Stimulated activated CD8-positive, alpha-beta memory T cell treated with anti-CD3 and anti-CD28 coated beads, Interleukin-2, amount 100 ng/mL, for 1 hour (primary cell): ENCODE data around the gene BMP2K.

Experiments used
- DNase-seq, 2 donors: peaks; one replicate each; pipeline ENCODE4 v3.0.0-alpha.2; 2020; ENCODE audit warnings: low read depth in 2 of 2

BMP2K gene

DNA sequence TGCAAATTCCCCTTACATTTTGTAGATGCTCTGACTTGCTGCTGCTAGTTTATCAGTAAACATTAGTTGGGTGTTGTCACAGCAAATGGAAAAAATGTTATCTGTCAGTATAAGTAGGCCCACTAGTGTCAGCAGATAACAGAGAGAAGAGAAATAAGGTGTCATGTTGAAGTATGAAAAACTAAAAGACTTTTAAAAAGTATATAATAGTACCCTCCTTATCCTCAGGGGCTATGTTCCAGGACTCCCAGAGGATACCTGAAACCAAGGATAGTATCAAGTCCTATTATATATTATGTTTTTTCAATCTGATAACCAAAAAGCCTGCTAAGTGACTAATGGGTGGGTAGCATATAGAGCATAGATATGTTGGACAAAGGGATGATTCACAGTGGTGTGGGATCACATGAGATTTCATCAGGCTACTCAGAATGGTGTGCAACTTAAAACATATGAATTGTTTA, 11.6 kb upstream of the BMP2K start:
- DNase-seq = no peak

DNA sequence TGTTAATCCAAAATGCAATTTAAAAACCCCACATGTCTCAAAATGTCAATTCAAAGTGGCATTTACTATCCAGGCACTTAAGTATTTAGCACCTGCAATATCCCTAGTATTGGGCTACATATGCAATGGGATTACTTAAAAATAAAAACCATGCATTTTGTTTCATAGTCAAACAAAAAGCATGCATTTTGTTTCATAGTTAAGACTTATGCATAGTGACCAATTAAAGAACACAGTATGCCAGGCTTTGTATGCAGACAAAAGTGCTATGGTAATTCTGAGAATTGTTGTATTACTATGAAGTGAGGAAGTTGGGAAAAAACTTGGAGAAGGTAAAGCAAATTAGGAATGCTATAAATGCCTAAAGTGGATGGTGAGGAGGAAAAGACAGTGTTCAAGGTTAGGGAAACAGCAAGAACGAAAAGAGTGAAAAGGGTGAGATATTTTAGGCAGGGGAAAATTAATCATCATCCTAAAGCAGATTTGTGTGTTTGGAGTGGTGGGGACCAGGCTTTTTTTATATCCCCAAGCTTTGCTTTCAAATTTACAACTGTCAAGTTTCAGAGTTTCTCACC, 10.6 kb upstream of the BMP2K start:
- DNase-seq = no peak

DNA sequence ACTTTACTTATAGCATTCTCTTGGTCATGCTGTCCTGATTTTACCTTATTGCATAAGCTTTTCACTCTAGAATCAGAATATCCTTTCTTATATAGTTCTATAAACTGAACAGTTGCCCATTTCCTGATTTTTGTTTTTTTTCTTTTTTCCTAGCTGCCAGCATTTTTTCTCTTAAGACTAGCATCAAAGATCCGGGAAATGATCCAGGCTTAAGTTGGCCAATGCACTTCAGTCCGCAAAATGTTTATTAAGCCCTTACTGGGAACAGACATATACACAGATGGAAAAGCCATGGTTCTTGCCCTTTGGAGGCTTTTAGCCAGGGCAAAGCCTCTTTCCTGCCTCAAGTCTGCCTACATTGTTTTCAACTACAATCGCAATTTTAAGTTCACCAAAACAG, 10.1 kb upstream of the BMP2K start:
- DNase-seq = no peak

DNA sequence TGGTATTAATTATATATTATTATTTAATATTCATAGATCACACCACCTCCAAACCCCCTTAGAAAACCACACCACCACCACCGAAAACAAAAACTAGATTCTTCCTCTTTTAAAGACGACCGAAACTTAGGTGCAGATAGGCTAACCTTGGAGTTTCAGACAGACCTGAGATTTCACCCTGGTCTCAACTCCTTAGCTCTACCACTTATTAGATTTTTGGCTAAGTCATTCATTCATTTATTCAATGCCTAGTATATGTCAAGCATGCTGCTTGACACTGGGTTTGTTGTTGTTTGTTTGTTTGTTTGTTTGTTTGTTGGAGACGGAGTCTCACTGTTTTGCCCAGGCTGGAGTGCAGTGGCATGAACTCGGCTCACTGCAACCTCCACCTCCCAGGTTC, 9.5 kb upstream of the BMP2K start:
- no peak for DNase-seq

DNA sequence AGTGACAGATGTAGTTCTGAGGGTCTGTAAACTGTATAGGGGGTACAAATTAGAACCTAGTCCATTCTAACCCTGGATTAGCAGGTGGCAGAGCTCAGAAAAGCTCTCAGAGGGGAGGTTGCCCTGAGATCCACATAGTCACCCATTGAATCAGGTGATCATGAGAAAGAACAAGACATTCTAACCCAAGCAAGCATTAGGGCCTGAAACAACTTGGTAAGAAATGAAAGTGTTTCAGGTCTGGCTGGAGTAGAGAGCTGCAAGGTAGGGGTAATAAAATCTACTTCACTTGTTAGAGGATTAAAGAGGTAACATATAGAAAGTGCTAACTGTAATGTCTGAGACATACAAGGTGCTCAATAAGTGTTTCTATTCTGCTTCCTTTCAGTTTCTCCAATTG, 8.8 kb upstream of the BMP2K start:
- no peak for DNase-seq

DNA sequence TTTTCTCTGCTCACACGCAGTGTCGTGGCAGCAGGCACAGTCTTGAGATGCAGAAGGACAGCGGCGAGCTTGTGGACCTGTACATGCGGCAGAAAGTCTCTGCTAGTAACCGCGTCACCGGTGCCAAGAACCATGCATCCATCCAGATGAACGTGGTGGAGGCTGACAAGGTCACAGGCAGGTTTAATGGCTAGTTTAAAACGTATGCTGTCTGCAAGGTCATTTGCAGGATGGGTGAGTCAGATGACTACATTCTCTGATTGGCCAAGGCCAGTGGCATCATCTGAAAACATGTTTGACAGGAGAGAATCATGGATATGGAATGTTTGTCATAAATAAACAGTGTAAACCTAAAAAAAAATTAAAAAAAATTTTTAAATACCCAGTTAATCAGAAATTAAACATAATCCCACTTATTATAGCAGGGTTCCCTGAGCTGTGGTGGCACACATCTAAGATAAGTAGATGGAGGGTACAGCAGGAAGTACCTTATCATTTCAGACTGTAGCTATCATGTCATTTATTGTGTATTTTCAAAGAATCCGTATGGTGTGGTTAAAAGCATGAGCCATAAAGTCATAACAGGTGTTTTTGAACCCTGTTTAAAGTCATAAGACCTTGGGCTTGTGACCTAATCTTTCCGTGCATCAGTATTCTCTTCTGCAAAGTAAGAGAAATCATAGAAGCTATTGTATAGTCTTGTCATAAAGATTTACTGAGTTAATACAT, 7.5 kb upstream of the BMP2K start:
- DNase-seq = no peak

DNA sequence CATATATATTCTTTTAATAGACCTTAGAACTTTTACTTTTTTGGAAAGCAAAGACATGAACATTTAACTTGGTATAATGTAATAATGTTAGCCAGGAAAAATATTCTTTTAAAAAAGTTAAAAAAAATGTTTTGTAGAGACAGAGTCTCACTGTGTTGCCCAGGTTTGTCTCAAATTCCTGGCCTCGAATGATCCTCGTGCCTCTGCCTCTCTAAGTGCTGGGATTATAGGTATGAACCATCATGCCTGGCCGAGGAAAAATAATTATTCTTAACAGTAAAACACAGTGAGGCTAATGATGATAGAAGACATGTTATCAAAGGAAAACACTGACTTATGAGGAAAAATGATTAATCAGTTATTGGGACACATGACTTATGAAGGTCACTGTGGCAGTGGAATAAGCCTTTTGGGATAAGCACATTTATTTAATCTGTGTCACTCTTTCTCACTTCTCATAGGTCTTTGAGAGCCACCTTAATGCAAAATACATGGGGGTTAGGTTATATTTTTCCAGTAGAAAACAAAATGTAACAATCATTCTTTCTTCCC, 6.0 kb upstream of the BMP2K start:
- DNase-seq = no peak

DNA sequence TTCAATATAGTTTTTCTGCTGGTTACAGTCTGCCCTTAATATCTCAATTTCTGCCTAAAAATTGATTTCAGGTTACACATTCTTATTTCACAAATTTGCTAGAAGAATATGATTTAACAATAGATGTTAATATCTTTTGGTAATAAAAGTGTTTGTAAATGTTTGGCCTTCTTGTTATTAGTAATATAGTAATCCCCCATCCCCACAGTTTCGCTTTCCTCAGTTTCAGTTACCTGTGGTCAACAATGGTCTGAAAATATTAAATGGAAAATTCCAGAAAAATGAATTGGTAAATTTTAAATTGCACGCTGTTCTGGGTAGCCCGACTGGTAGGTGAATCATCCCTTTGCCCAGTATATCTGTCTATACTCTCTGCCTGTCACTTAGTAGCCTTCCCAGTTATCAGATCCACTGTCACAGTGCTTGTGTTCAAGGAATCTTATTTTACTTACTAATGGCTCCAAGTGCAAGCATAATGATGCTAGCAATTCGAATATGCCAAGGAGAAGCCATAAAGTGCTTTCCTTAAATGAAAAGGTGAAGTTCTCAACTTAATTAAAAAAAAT, 3.5 kb upstream of the BMP2K start:
- DNase-seq = no peak

DNA sequence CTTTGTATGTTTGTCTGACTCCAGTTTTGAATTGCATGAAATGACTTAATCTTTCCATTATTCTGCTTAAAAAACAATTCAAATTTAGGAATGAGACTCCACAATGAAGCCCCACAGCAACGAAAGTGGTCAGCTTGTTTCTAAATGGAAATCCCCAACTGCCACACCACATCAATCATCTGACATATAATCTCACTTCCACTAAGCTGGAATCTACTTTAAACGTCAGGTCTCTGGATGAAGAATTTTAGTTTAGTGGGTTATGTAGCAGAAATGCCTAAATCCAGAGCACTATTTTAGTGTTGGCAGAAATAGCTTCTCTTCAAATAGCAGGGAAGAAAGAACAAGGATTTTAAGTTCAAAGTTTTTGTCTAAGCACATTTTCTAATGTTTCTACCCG, 1.7 kb upstream of the BMP2K start:
- no peak for DNase-seq

DNA sequence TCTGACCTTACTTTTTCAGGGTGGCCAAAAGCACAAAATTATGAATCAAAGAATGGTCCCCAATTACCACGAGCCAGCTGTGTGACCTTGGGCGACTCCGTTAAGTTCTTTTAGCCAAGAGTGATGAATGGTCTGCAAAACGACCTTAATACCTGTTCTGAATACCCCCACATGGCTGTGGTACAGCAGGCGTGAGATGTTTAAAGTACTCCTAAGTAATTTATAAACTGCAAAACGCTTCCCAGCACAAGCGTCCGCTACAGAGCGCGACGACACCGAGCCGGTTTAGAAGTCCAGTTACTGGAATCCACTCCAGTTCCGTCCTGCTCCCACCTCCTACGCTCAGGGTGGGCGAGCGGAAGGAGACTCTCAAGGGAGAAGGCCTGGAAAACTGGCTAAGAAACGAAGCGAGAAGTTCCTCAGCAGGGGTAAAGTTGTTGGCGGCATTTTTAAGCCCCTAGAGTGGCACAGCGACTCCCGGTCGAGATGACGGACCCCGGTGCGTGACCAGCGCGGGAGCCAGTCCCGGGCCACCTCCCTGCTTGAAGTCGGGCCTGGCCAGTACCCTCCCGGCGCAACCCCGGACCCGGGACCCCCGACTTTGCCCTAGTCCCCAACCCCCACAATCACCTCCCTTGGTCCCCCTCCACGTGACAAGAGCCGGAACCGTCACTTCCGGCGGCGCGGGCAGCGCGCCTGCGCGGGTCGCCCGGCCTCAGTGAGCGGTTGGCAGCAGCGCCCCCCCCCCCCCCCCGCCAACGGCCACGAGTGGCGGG, 659 bp upstream of the BMP2K start:
- DNase-seq = peak; percentile 75

DNA sequence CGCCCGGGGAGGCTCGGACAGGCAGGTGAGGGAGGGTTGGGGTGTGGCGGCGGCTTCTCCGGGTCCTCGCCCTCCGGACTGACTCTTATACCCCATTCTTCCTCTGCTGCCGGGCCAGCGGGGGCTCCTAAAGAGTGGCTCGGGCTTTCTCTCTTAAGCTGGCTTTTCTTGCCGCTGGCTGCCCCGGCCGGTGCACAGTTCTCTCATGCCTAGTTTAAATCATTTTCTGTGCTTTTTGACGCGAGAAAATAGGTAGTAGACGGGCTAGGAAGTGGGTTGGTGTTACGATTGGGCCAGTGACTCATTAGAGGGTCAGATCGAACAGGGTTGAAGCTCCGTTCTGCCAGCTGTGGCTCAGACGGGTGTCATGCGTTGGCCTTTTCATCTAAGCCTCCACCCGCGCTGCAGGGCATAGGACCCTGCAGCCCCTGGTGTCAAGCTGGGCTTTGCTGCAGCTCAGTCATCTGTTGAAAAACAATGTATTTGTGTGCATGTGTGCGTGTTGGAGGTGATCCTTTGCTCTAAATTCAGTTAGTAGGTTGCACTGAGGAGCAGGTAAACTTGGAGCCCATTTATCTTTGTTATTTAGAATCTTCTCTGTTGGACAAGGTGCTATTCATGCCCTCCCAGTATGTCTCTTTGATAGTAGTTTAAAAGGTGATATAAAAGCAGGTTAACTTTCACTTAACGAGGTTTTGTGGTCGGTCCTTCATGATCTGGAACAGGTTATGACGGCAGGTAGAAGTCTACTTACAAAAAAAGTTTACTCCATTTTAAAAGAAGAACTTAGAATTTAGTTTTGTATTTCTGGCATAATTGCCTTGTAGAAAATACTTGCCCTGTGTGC, 802 bp downstream of the BMP2K start:
- DNase-seq = peak; percentile 14 to 25

DNA sequence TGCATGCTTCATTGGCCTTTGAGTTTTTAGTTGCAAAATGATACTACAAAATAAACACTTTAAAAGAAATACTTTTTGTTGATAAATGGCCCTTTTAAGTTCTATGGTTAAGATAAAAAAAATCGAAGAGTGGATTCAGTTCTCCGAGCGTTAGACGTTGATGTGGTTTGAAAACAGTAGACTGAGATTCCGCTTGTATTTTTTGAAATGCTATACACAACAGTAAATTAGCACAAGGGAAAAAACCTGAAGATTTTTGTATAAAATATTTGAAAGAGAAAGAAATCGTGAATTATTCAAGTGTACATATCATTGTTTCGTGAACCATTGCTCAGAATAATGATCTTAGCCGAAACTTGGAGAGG, 1.4 kb downstream of the BMP2K start:
- DNase-seq = no peak

DNA sequence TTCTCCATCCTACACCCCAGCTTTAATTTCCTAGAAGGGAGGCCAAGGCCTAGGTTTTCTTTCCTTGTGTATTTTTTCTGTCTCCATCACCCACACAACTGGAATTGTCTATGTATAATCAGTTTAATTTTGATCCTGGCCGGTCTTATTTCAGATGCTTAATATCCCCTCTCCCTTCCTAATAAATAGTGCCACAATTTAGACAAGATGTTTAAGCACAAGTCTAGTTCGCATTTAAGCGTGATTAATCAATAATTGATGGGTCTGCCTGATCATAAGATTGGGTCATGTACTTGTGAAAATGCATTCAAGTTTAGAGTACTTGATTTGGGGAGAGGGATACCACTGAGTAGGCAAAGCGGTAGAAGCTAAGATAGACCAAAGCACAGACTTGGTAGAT, 2.4 kb downstream of the BMP2K start:
- no peak for DNase-seq

DNA sequence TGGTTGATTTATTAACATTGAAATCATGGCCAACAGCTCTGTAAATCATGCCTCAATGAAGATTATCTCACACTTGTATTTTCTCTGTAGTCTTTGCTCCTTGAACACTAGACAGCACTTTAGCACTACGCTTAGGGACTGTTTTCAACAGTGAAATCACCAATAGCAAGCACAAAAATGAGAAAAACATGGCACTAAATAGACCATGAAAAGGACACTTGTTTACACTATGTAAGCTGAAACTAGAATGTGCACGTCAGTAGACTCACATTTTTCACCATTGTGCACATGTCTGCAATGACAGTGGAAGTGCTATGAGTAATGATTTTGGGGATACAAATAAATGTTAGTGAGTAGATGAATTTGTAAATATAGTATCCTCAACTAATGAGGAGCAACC, 3.1 kb downstream of the BMP2K start:
- no peak for DNase-seq

DNA sequence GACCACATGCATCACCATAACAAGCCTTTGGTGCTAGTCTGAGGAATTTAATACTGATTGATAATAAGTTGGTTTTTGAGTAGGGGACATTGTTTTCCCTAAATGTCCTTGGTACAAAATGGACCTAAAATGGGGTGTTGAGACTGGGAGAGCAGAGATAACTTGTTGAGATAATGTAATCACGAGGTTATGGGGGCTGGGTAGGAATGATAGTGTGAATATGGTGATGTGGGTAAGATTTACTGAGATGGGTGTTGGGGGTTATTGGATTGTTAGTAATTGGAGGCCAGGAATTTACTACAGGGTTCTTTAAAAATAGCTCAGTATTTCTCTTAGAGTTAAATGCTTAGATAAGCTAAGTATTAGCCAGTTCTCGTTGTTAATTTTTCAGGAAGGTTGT, 3.9 kb downstream of the BMP2K start:
- no peak for DNase-seq

DNA sequence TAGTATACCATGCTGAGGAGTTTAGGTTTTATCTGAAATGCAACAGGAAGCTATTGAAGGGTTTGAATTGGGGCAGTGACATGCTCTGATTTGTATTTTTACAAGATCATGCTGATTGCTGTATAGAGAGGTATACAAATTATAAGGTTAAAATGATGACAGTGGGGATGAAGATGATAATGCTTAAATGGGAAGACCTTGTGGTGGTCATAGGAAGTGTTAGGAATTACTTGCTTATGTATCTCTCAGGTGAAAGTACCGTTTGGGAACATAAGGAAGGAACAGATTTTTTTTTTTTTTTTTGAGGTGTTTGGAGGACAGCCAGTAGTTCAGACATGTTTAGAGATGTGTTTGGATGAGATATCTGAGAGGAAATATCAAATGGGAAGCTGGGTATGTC, 5.0 kb downstream of the BMP2K start:
- no peak for DNase-seq

DNA sequence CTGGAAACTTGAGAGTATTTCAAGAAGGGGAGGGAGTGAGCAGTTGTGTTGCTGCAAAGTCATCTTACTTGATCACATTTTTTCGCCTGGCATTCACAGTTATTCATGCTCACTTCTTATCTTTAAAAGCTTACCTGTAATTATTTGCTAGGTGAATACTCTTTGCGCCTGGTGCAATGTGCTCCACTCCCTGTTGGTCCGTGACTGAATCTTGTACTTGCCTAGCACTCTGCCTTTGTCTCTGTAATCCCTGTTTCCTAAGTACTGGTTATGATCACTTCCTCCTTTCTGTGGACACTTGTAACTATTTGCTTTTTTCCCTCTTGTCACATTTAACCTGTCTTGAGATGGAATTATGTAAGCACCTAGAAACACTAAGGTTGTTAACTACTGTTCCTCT, 5.8 kb downstream of the BMP2K start:
- no peak for DNase-seq

DNA sequence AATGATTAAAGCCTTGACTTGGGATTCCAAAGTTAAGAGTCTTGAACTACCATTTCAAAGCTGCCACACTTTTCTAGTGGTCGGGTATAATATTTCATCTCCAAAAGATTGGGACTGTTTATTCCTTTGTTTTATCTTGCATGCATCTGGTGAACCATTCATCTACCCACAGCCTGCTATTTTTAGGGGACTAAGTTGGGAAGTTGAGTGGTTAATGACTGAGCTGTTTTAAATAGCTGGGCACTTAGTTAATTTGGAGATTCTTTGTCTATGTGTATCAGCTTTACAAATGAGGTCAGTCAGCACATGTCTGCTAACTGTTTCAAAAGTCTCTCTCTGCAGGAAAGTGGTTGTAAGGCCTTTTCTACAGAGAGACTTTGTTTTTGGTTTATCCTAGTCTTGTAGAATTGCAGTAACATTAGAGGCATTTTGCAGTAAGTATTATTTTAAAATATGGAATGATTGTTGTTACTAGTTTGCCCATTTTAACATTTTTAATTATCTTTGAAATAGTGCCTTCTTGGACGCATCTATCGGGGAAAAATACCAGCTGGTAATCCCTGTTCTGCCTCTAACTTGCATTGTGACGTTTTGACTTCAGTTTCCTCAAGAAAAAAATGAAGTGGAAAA, 8.2 kb downstream of the BMP2K start:
- DNase-seq = no peak

DNA sequence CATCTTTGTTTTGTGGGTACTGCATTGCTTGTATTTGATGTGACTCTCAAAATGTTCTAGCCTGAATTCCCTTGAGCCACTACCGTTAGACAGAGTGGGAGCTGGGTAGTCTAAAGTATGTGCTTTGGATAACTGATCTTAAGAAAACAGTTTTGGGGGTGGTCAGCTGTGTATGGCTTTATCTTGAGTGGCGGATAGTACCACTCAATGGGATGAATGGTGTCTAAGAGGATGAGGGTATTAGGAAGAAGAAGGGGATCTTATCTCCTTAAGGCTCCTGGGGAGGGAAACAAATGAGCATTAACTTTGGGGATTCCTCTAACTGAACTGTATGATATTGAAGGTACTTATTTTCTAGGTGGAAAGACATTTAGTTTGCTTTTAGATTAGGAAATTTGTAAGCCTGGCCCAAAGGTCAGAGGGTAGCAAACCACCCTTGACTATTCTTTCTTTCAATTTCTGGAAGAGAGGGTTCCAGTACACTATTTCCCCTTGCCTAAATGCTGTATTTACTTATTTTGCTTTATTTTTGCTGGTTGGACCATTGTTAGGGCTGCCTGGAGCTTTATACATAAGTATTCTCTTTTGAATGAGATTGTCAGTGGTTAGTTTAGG, 11.3 kb downstream of the BMP2K start:
- DNase-seq = no peak

DNA sequence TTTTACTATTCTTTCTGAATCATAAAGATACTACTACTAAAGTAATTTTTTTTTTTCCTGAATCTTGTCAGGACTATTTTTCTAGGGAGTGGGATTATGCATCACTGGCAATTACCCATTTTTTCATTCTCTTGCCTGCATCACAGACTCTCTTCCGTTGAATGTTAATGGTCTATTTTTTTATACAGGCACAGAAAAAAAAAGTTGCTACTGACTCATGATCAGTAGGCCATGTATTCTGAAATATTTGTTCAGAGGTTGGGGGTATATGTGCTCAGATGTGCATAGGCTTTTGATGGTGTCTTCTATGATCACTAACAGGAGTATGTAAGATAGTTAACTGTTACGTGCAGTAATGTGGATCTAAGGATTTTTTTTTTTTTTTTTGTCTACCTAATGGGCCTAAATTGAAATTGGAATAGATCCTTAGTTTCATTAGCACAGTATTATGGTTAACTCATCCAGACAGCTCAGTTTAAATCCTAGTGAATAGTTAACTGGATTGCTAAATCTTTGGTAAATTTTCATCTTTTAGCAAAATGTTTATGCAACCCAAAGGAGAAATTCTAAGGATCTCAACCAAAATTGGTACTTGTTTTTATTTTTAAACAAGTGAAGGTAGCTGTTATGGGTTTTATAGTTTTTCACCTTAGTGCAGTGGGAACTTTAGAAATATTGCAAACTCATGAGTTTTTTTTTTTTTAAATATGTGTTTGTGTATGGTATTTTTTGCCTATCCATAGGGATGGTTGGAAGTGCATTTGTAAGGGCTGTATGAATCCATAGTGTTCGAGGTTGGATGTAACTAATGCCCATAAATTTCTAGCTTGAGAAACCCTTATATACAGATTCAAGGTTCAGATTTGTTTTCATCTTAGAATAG, 12.1 kb downstream of the BMP2K start:
- DNase-seq = no peak
